ENCODE data around the gene LAMP1. TPM values are rescaled to one million over a fixed set of nuclear protein-coding genes. Genes with fewer than 3 reads are reported as not detected.

The LAMP1 gene
- total and polyA plus RNA-seq, 2 of the 4 experiments (the other 2 are of a cell fraction): 60.6 to 229 TPM

DNA sequence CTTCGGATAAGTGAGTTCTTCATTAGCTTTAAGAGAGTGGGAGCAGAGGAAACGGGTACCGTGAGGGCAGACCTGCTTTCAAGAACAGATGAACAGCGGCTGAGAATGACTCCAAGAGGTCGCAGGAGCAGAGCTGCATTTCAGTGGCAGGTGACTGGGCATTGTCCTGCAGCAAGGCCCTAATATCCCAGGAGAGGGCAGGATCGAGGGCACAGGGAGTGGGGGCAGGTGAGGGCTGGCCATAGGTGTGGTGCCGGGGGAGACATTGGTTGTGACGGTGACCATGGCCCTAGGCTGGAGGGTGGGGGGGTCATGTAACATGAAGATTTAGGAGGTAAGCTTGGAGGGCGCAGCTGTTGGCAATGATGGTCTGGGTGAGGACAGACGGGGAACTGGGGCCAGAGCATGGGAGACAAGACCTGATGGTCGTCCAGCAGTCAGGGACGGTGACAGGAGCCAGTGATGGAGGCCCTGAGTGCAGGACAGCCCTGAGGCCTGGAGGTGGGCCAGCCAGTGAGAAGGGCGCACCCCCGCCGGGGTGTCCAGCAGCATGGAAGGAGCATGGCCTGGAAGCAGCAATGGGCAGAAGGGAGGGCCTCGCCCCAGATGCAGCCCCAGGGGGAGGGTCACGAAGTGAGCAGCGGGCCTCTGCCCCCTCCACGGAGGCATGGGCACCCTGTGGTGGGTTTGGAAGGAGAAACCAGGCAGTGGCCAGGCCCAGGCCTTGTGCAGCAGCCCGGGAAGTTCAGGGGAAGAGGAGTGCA lies 29.2 kb upstream of the LAMP1 start:
- WGBS, 2 experiments (ENCODE audit: extremely low coverage in 2 of 2, insufficient read length in 1 of 2): 88% methylated on average over 11 of the region's 20 CpGs; no CpG with 5 or more reads in 1 of the 2 experiments
- no peak overlapping the region for H2BK20ac ChIP-seq (ENCODE audit: low read depth, low read length)
- dilution Hi-C loops (cut with HindIII; ENCODE audit: low sequenced_read_pairs, unreplicated experiment) (no loop called here), in situ Hi-C loops (cut with MboI; ENCODE audit: low sequenced_read_pairs) (no loop called here), intact Hi-C loops (cut with micrococcal nuclease) (no loop called here)
- H3K27ac ChIP-seq (ENCODE audit: insufficient read depth, low read length): no peak overlapping the region
- H2AK9ac ChIP-seq (replicated peaks; ENCODE audit: low read depth, low read length, poor library complexity): no peak overlapping the region
- H3K9ac ChIP-seq (ENCODE audit: low read depth, low read length): no peak overlapping the region
- H3K4me1 ChIP-seq (ENCODE audit: control insufficient read depth, insufficient read depth, low read length): no peaks in the 10 kb centered on the region
- peaks cover 3% of the 10 kb centered on the region; the same call in 1 of the 2 replicates for H4K20me1 ChIP-seq (ENCODE audit: insufficient read depth, low read length)
- ATAC-seq (ENCODE audit: low read depth): 0 out of 2 replicates have a peak, but pooled peaks have one; percentile 17
- no peak overlapping the region for H2BK5ac ChIP-seq (ENCODE audit: low read depth, low read length, poor library complexity, severe bottlenecking)
- no peak overlapping the region for H3K23ac ChIP-seq (ENCODE audit: low read depth, low read length)
- no peak overlapping the region for H2BK120ac ChIP-seq (ENCODE audit: low read depth, low read length)
- no peak overlapping the region for H4K8ac ChIP-seq (ENCODE audit: low read depth in 2 of 2, low read length in 2 of 2)
- H4K5ac ChIP-seq (ENCODE audit: low read depth, low read length): no peak overlapping the region
- H2BK15ac ChIP-seq (ENCODE audit: low read depth, low read length): no peak overlapping the region
- H3K27me3 ChIP-seq (ENCODE audit: control insufficient read depth, insufficient read depth, low read length): no peaks in the 10 kb centered on the region
- no peak overlapping the region for H3K56ac ChIP-seq (ENCODE audit: extremely low read depth, insufficient read depth, low read length)
- no peaks in the 10 kb centered on the region for H3K9me3 ChIP-seq (ENCODE audit: control insufficient read depth, insufficient read depth, low read length)
- no peak overlapping the region for H2AFZ ChIP-seq (replicated peaks; ENCODE audit: low read length, poor library complexity)
- no peak for DNase-seq
- no peak overlapping the region for H3K4me3 ChIP-seq (ENCODE audit: insufficient read depth, low read depth, low read length)
- TF ChIP-seq RAD21 (IDR thresholded peaks at IDR 0.05; ENCODE audit: low read length): no peak
- no peak for TF ChIP-seq BHLHE40 (IDR thresholded peaks at IDR 0.05; ENCODE audit: low read depth, low read length)
- no peak for TF ChIP-seq MXI1 (IDR thresholded peaks at IDR 0.05; ENCODE audit: borderline replicate concordance, low read depth, low read length)
- TF ChIP-seq, protein P1, sequence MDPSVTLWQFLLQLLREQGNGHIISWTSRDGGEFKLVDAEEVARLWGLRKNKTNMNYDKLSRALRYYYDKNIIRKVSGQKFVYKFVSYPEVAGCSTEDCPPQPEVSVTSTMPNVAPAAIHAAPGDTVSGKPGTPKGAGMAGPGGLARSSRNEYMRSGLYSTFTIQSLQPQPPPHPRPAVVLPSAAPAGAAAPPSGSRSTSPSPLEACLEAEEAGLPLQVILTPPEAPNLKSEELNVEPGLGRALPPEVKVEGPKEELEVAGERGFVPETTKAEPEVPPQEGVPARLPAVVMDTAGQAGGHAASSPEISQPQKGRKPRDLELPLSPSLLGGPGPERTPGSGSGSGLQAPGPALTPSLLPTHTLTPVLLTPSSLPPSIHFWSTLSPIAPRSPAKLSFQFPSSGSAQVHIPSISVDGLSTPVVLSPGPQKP (IDR thresholded peaks at IDR 0.05; ENCODE audit: borderline replicate concordance, low read depth, low read length): no peak
- TF ChIP-seq, protein P2, sequence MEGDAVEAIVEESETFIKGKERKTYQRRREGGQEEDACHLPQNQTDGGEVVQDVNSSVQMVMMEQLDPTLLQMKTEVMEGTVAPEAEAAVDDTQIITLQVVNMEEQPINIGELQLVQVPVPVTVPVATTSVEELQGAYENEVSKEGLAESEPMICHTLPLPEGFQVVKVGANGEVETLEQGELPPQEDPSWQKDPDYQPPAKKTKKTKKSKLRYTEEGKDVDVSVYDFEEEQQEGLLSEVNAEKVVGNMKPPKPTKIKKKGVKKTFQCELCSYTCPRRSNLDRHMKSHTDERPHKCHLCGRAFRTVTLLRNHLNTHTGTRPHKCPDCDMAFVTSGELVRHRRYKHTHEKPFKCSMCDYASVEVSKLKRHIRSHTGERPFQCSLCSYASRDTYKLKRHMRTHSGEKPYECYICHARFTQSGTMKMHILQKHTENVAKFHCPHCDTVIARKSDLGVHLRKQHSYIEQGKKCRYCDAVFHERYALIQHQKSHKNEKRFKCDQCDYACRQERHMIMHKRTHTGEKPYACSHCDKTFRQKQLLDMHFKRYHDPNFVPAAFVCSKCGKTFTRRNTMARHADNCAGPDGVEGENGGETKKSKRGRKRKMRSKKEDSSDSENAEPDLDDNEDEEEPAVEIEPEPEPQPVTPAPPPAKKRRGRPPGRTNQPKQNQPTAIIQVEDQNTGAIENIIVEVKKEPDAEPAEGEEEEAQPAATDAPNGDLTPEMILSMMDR (conservative IDR thresholded peaks at IDR 0.05; ENCODE audit: low read depth, low read length): no peak
- no peak for TF ChIP-seq CHD1 (IDR thresholded peaks at IDR 0.05; ENCODE audit: low read depth, low read length)
- no peak for TF ChIP-seq MAZ (IDR thresholded peaks at IDR 0.05; ENCODE audit: borderline replicate concordance, low read depth, low read length)
- no peak for TF ChIP-seq POLR2A (IDR thresholded peaks at IDR 0.05; ENCODE audit: low read depth, low read length)
- TF ChIP-seq FOS (IDR thresholded peaks at IDR 0.05; ENCODE audit: low read depth, low read length): no peak
- TF ChIP-seq CEBPB (IDR thresholded peaks at IDR 0.05; ENCODE audit: low read depth, low read length): no peak
- no peak for TF ChIP-seq RFX5 (IDR thresholded peaks at IDR 0.05; ENCODE audit: low read depth, low read length)
- H3K18ac ChIP-seq (ENCODE audit: low read depth, low read length): no peak overlapping the region
- H3K79me1 ChIP-seq (ENCODE audit: low read depth in 1 of 2, low read length in 2 of 2): peaks cover 0 to 10% of the 10 kb centered on the region in 2 experiments; a peak in 2 of 4 replicates
- no peak overlapping the region for H3K14ac ChIP-seq (replicated peaks; ENCODE audit: low read depth, low read length)
- H2AK5ac ChIP-seq (ENCODE audit: low read depth, low read length): no peak overlapping the region
- CTCF ChIA-PET: no interaction called here
- H3K9me1 ChIP-seq (ENCODE audit: insufficient read depth, low read length): peaks cover 3% of the 10 kb centered on the region; the same call in 1 of the 2 replicates
- H3K4ac ChIP-seq (ENCODE audit: low read depth, low read length): no peak overlapping the region
- H3K36me3 ChIP-seq (ENCODE audit: control insufficient read depth, insufficient read depth, low read length): peaks cover 15% of the 10 kb centered on the region
- POLR2A ChIA-PET (ENCODE audit: unreplicated experiment): no interaction called here
- BruUV-seq (replicated peaks): no TSS peak
- no peak overlapping the region for H3K4me2 ChIP-seq (ENCODE audit: low read depth, low read length)
- H4K91ac ChIP-seq (ENCODE audit: insufficient read depth, low read depth, low read length): no peak overlapping the region
